Measurements from ENCODE around the gene AJAP1.

- TF ChIP-seq FOXA1 (IDR thresholded peaks at IDR 0.05), result no peak
- no peak for TF ChIP-seq BHLHE40 (IDR thresholded peaks at IDR 0.05; ENCODE audit: borderline replicate concordance)
- TF ChIP-seq SUZ12 (IDR thresholded peaks at IDR 0.05), result no peak
- no peak for TF ChIP-seq PKNOX1 (IDR thresholded peaks at IDR 0.05)
Measured at GRCh38 chr1:4696753-4697152, 42.3 kb downstream of the AJAP1 start.

Data from HEK293T (cell line).